Measurements from ENCODE around the gene SFT2D2. TPM values are rescaled to one million over a fixed set of nuclear protein-coding genes. Genes with fewer than 3 reads are reported as not detected.

SFT2D2 gene
- total and polyA plus RNA-seq, 2 of the 8 experiments (the other 6 are each of a cell fraction or from before 2014, with no cell fraction given): 9.0 to 29.0 TPM

GRCh38 chr1:168216171-168216570 is 9.6 kb upstream of the SFT2D2 start:
- H2BK120ac ChIP-seq (replicated peaks; ENCODE audit: low read depth, low read length): no peak overlapping the region
- H4K91ac ChIP-seq (replicated peaks; ENCODE audit: insufficient read length, low read length): no peak overlapping the region
- H4K20me1 ChIP-seq (replicated peaks in 1 of 2; ENCODE audit: control insufficient read depth in 1 of 2, insufficient read depth in 2 of 2, low read length in 2 of 2): no peaks in the 10 kb centered on the region
- H2AFZ ChIP-seq (ENCODE audit: low read length): no peak overlapping the region
- H3K18ac ChIP-seq (ENCODE audit: extremely low read depth, low read length): no peak overlapping the region
- no peak overlapping the region for H2BK5ac ChIP-seq (ENCODE audit: low read depth, low read length)
- no peak overlapping the region for H3K4me2 ChIP-seq (ENCODE audit: insufficient read depth in 1 of 2, low read depth in 2 of 2, low read length in 2 of 2)
- H3K23ac ChIP-seq (ENCODE audit: insufficient read length): no peak overlapping the region
- no peak overlapping the region for H3K4ac ChIP-seq (replicated peaks; ENCODE audit: insufficient read length, low read depth, low read length)
- ChIA-PET POLR2A (ENCODE audit: partially characterized antibody) (no interaction called here), CTCF (ENCODE audit: partially characterized antibody) (no interaction called here)
- no peak overlapping the region for H3K56ac ChIP-seq (replicated peaks; ENCODE audit: insufficient read length, low read depth, low read length)
- no peak overlapping the region for H3K14ac ChIP-seq (ENCODE audit: insufficient read length)
- FAIRE-seq (no peak), DNase-seq (ENCODE audit: low read depth in 1 of 2, low spot score in 2 of 2) (no peak)
- H4K8ac ChIP-seq (ENCODE audit: extremely low read depth, insufficient read depth, low read length): no peak overlapping the region
- no peaks in the 10 kb centered on the region for H3K79me1 ChIP-seq (ENCODE audit: low read depth, low read length)
- H3K4me1 ChIP-seq (replicated peaks in 1 of 4; ENCODE audit: control insufficient read depth in 3 of 4, insufficient read depth in 4 of 4, low read length in 3 of 4): peaks cover 0 to 5% (median 4%) of the 10 kb centered on the region in 4 experiments; a peak in 3 of 7 replicates
- 90% methylated on average over 4 of the region's 4 CpGs; no CpG with 5 or more reads in 1 of the 2 experiments for WGBS, 2 experiments (ENCODE audit: extremely low coverage in 1 of 2, insufficient coverage in 1 of 2, insufficient read length in 1 of 2, insufficient replicate concordance in 2 of 2, low coverage in 1 of 2, low lambda C conversion rate in 2 of 2, missing lambda C conversion rate in 1 of 2)
- H3K27me3 ChIP-seq (replicated peaks in 1 of 4; ENCODE audit: control insufficient read depth in 3 of 4, extremely low read depth in 1 of 4, insufficient read depth in 3 of 4, low read length in 3 of 4): no peaks in the 10 kb centered on the region
- TF ChIP-seq TCF12 (IDR thresholded peaks at IDR 0.05; ENCODE audit: low read depth, low read length) (no peak), KDM4A (IDR thresholded peaks at IDR 0.05; ENCODE audit: low read depth, low read length, severe bottlenecking) (no peak)
- no peaks in the 10 kb centered on the region for H3K23me2 ChIP-seq (ENCODE audit: low read depth, low read length)
- H2BK15ac ChIP-seq (ENCODE audit: low read length): no peak overlapping the region
- no peak overlapping the region for H2BK20ac ChIP-seq (ENCODE audit: low read length)
- H3K27ac ChIP-seq (ENCODE audit: low read depth, low read length): no peak overlapping the region
- H3K79me2 ChIP-seq (ENCODE audit: control insufficient read depth in 1 of 2, insufficient read depth in 2 of 2, low read length in 2 of 2): no peaks in the 10 kb centered on the region
- H3K36me3 ChIP-seq (ENCODE audit: control insufficient read depth in 2 of 4, insufficient read depth in 4 of 4, low read length in 3 of 4): no peaks in the 10 kb centered on the region
- no peak overlapping the region for H3K9ac ChIP-seq (replicated peaks in 1 of 4; ENCODE audit: extremely low read depth in 1 of 4, low read depth in 3 of 4, low read length in 3 of 4)
- H4K5ac ChIP-seq (ENCODE audit: insufficient read length, low read depth, low read length): no peak overlapping the region
- H2BK12ac ChIP-seq (ENCODE audit: low read depth, low read length): no peak overlapping the region
- H2AK5ac ChIP-seq (ENCODE audit: low read depth, low read length): no peak overlapping the region
- no peak overlapping the region for H3K4me3 ChIP-seq (ENCODE audit: extremely low read depth in 1 of 4, insufficient read depth in 2 of 4, low read depth in 3 of 4, low read length in 4 of 4)
- H3K9me3 ChIP-seq (ENCODE audit: insufficient read depth in 2 of 2, low read depth in 1 of 2, low read length in 1 of 2): peaks cover 10 to 12% of the 10 kb centered on the region in 2 experiments

All from H1 (cell line).